ENCODE measurements around the gene MTHFD1L. TPM values are rescaled to one million over a fixed set of nuclear protein-coding genes. Genes with fewer than 3 reads are reported as not detected.

Gene MTHFD1L
- polyA plus RNA-seq, 3 donors, result 0.25 to 1.3 (median 0.39) TPM

- Mint-ChIP-seq H3K9me3 (peaks cover 0 to 2% (median 0%) of the 10 kb centered on the region in 7 donors), H3K27me3 (ENCODE audit: low read depth in 3 of 3) (peaks cover 0 to 2% (median 1%) of the 10 kb centered on the region in 3 donors), H3K4me1 (no peaks in the 10 kb centered on the region), H3K36me3 (peaks cover 2 to 9% of the 10 kb centered on the region in 2 donors), H3K4me3 (no peak overlapping the region), H3K27ac (no peak overlapping the region)
- WGBS (ENCODE audit: insufficient coverage), result no CpG with 5 or more reads among the region's 4 CpGs
- Histone ChIP-seq H2AFZ (ENCODE audit: insufficient read depth, low read depth, low read length, poor library complexity, severe bottlenecking) (no peak overlapping the region), H3K4me1 (ENCODE audit: control insufficient read depth in 1 of 2, insufficient read depth in 2 of 2, low read length in 2 of 2) (no peaks in the 10 kb centered on the region), H3K9ac (ENCODE audit: insufficient read depth, low read length, poor library complexity, severe bottlenecking) (no peak overlapping the region), H4K20me1 (ENCODE audit: insufficient read depth, low read length) (no peaks in the 10 kb centered on the region), H3K27ac (ENCODE audit: low read depth in 1 of 2, low read length in 2 of 2) (no peak overlapping the region), H3K79me2 (ENCODE audit: insufficient read depth, low read length) (no peaks in the 10 kb centered on the region), H3K36me3 (replicated peaks in 1 of 2; ENCODE audit: control insufficient read depth in 1 of 2, insufficient read depth in 2 of 2, low read length in 2 of 2) (no peaks in the 10 kb centered on the region), H3K4me2 (replicated peaks; ENCODE audit: extremely low read depth, low read length, poor library complexity, severe bottlenecking) (no peak overlapping the region), H3K9me3 (replicated peaks in 1 of 2; ENCODE audit: control insufficient read depth in 1 of 2, insufficient read depth in 1 of 2, low read length in 2 of 2) (no peaks in the 10 kb centered on the region), H3K27me3 (ENCODE audit: control insufficient read depth in 2 of 2, insufficient read depth in 2 of 2, low read length in 2 of 2) (no peaks in the 10 kb centered on the region), H3K4me3 (replicated peaks in 1 of 3; ENCODE audit: low read depth in 2 of 3, low read length in 3 of 3) (no peak overlapping the region)
- TF ChIP-seq CTCF (IDR thresholded peaks at IDR 0.05), result no peak
- DNase-seq, result no peak
- intact Hi-C loops (cut with micrococcal nuclease), result no loop called here
These were observed 232.7 kb downstream of the MTHFD1L start for GRCh38 chr6:151098166-151098565.

GRCh38 chr6:151100326-151100725 is 234.8 kb downstream of the MTHFD1L start:
- H3K27me3 ChIP-seq (ENCODE audit: control insufficient read depth in 2 of 2, insufficient read depth in 2 of 2, low read length in 2 of 2), result no peaks in the 10 kb centered on the region
- H3K4me2 ChIP-seq (replicated peaks; ENCODE audit: extremely low read depth, low read length, poor library complexity, severe bottlenecking), result no peak overlapping the region
- TF ChIP-seq CTCF (IDR thresholded peaks at IDR 0.05), result no peak
- no peak overlapping the region for H2AFZ ChIP-seq (ENCODE audit: insufficient read depth, low read depth, low read length, poor library complexity, severe bottlenecking)
- H4K20me1 ChIP-seq (ENCODE audit: insufficient read depth, low read length), result no peaks in the 10 kb centered on the region
- no peak for DNase-seq
- no peaks in the 10 kb centered on the region for H3K9me3 ChIP-seq (replicated peaks in 1 of 2; ENCODE audit: control insufficient read depth in 1 of 2, insufficient read depth in 1 of 2, low read length in 2 of 2)
- H3K36me3 ChIP-seq (replicated peaks in 1 of 2; ENCODE audit: control insufficient read depth in 1 of 2, insufficient read depth in 2 of 2, low read length in 2 of 2), result no peaks in the 10 kb centered on the region
- Mint-ChIP-seq H3K27me3 (ENCODE audit: low read depth in 3 of 3) (peaks cover 0 to 2% (median 1%) of the 10 kb centered on the region in 3 donors), H3K36me3 (peaks cover 2 to 5% of the 10 kb centered on the region in 2 donors), H3K9me3 (peaks cover 0 to 3% (median 0%) of the 10 kb centered on the region in 7 donors), H3K4me3 (no peak overlapping the region), H3K4me1 (no peaks in the 10 kb centered on the region), H3K27ac (no peak overlapping the region)
- H3K9ac ChIP-seq (ENCODE audit: insufficient read depth, low read length, poor library complexity, severe bottlenecking), result no peak overlapping the region
- intact Hi-C loops (cut with micrococcal nuclease), result no loop called here
- no peaks in the 10 kb centered on the region for H3K79me2 ChIP-seq (ENCODE audit: insufficient read depth, low read length)
- no peak overlapping the region for H3K27ac ChIP-seq (ENCODE audit: low read depth in 1 of 2, low read length in 2 of 2)
- no peaks in the 10 kb centered on the region for H3K4me1 ChIP-seq (ENCODE audit: control insufficient read depth in 1 of 2, insufficient read depth in 2 of 2, low read length in 2 of 2)
- no peak overlapping the region for H3K4me3 ChIP-seq (replicated peaks in 1 of 3; ENCODE audit: low read depth in 2 of 3, low read length in 3 of 3)
- no CpG with 5 or more reads among the region's 2 CpGs for WGBS (ENCODE audit: insufficient coverage)

All from CD14-positive monocyte (primary cell).